SK-N-SH treated with all-trans-retinoic acid at 6 μM for 48 hours (cell line): ENCODE data around the gene CNNM2.

Experiments
- ATAC-seq: fragments of 200-7000 bp; cut with Tn5 transposase; 3 replicates; pipeline ENCODE4 v1.9.1; 2020; ENCODE audit warnings: mild to moderate bottlenecking, moderate library complexity
- ARNTL ChIP-seq: fragments of 450-650 bp; formaldehyde crosslinking; IDR thresholded peaks from 2 replicates; pipeline ENCODE4 v1.5.0; 2020; ENCODE audit warnings: low read depth, mild to moderate bottlenecking, moderate library complexity, borderline replicate concordance
- BACH2 ChIP-seq: fragments of 250-450 bp; sonication (Bioruptor Pico); IDR thresholded peaks from 2 replicates; pipeline ENCODE4 v1.9.0; 2021; ENCODE audit warnings: mild to moderate bottlenecking, borderline replicate concordance
- CSDC2 ChIP-seq: fragments of 250-450 bp; sonication (Bioruptor Pico); IDR thresholded peaks from 2 replicates; pipeline ENCODE4 v1.5.0; 2020; ENCODE audit warnings: mild to moderate bottlenecking, moderate library complexity
- CSRNP3 ChIP-seq: fragments of 250-450 bp; sonication (Bioruptor Pico); IDR thresholded peaks from 2 replicates; pipeline ENCODE4 v1.5.1; 2021; ENCODE audit warnings: mild to moderate bottlenecking, moderate library complexity
- OSR1 ChIP-seq: fragments of 250-450 bp; sonication (Bioruptor Pico); IDR thresholded peaks from 2 replicates; pipeline ENCODE4 v1.8.0; 2022; ENCODE audit warnings: moderate library complexity, mild to moderate bottlenecking, inconsistent platforms
- PATZ1 ChIP-seq: fragments of 250-450 bp; sonication (Bioruptor Pico); IDR thresholded peaks from 2 replicates; pipeline ENCODE4 v1.8.0; 2020; ENCODE audit warnings: mild to moderate bottlenecking, moderate library complexity, borderline replicate concordance
- POU6F1 ChIP-seq: fragments of 250-450 bp; sonication (Bioruptor Pico); IDR thresholded peaks from 2 replicates; pipeline ENCODE4 v1.8.0; 2021; ENCODE audit warnings: low read depth, mild to moderate bottlenecking, moderate library complexity, borderline replicate concordance
- PPARA ChIP-seq: fragments of 250-450 bp; sonication (Bioruptor Pico); IDR thresholded peaks from 2 replicates; pipeline ENCODE4 v1.5.0; 2020; ENCODE audit warnings: mild to moderate bottlenecking, borderline replicate concordance
- RARB ChIP-seq: fragments of 250-450 bp; sonication (Bioruptor Pico); IDR thresholded peaks from 2 replicates; pipeline ENCODE4 v1.8.0; 2021; ENCODE audit warnings: mild to moderate bottlenecking, moderate library complexity
- TCF4 ChIP-seq: fragments of 250-450 bp; sonication (Bioruptor Pico); IDR thresholded peaks from 2 replicates; pipeline ENCODE4 v1.8.0; 2021; ENCODE audit warnings: mild to moderate bottlenecking, moderate library complexity, borderline replicate concordance
- TOX ChIP-seq: fragments of 250-450 bp; sonication (Bioruptor Pico); IDR thresholded peaks from 2 replicates; pipeline ENCODE4 v1.8.0; 2021; ENCODE audit warnings: mild to moderate bottlenecking, moderate library complexity, borderline replicate concordance
- TSHZ2 ChIP-seq: fragments of 250-450 bp; sonication (Bioruptor Pico); IDR thresholded peaks from 2 replicates; pipeline ENCODE4 v1.5.0; 2020; ENCODE audit warnings: mild to moderate bottlenecking, moderate library complexity
- ZC3H10 ChIP-seq: fragments of 250-450 bp; sonication (Bioruptor Pico); IDR thresholded peaks from 2 replicates; pipeline ENCODE4 v1.5.1; 2021; ENCODE audit warnings: mild to moderate bottlenecking, moderate library complexity
- ZFP3 ChIP-seq: fragments of 250-450 bp; sonication (Bioruptor Pico); IDR thresholded peaks from 2 replicates; pipeline ENCODE4 v1.5.0; 2020; ENCODE audit warnings: mild to moderate bottlenecking, moderate library complexity
- ZFP30 ChIP-seq: fragments of 450-650 bp; formaldehyde crosslinking; IDR thresholded peaks from 2 replicates; pipeline ENCODE4 v1.5.0; 2022; ENCODE audit warnings: mild to moderate bottlenecking, moderate library complexity
- ZNF565 ChIP-seq: fragments of 450-650 bp; formaldehyde crosslinking; conservative IDR thresholded peaks from 2 replicates; pipeline ENCODE4 v1.5.0; 2020; ENCODE audit warnings: low read depth, mild to moderate bottlenecking, moderate library complexity
- ZNF70 ChIP-seq: fragments of 450-650 bp; formaldehyde crosslinking; IDR thresholded peaks from 2 replicates; pipeline ENCODE4 v1.5.0; 2020; ENCODE audit warnings: mild to moderate bottlenecking, moderate library complexity
- ZNF8 ChIP-seq: fragments of 450-650 bp; formaldehyde crosslinking; IDR thresholded peaks from 2 replicates; pipeline ENCODE4 v1.5.0; 2020; ENCODE audit warnings: mild to moderate bottlenecking, moderate library complexity

The CNNM2 gene

GRCh38 chr10:102919246-102919959 is 1.3 kb downstream of the CNNM2 start:
- ATAC-seq: no peak
- TF ChIP-seq OSR1 (CRISPR knock-in tag) (no peak), TSHZ2 (CRISPR knock-in tag) (no peak), CSRNP3 (CRISPR knock-in tag) (no peak), ZNF565 (no peak), POU6F1 (no peak), RARB (CRISPR knock-in tag) (no peak), ZNF8 (CRISPR knock-in tag) (no peak), ZC3H10 (CRISPR knock-in tag) (no peak), TCF4 (CRISPR knock-in tag) (no peak), BACH2 (no peak), ZNF70 (CRISPR knock-in tag) (no peak), ZFP3 (CRISPR knock-in tag) (no peak), PPARA (no peak)

GRCh38 chr10:102919992-102920739 is 2.1 kb downstream of the CNNM2 start:
- no peak for ATAC-seq
- TF ChIP-seq TOX (CRISPR knock-in tag) (no peak), BACH2 (no peak), TSHZ2 (CRISPR knock-in tag) (no peak), PATZ1 (CRISPR knock-in tag) (no peak), ARNTL (CRISPR knock-in tag) (no peak)

GRCh38 chr10:102923601-102924000 is 5.5 kb downstream of the CNNM2 start:
- no peak for ATAC-seq
- TF ChIP-seq ZFP30 (no peak), ZNF8 (CRISPR knock-in tag) (no peak), POU6F1 (no peak), TCF4 (CRISPR knock-in tag) (no peak), TOX (CRISPR knock-in tag) (no peak), CSRNP3 (CRISPR knock-in tag) (no peak), TSHZ2 (CRISPR knock-in tag) (no peak), RARB (CRISPR knock-in tag) (no peak), CSDC2 (CRISPR knock-in tag) (no peak)
